ENCODE data around the gene ZBP1.
"Not testable (repeated sequence)": the region's sequence is repeated elsewhere in the genome, so short reads cannot be mapped to it uniquely, and the experiment has no call there.

ZBP1 gene

GRCh38 chr20:57638173-57638894, 18.1 kb upstream of the ZBP1 start:
- no peak for DNase-seq

DNA sequence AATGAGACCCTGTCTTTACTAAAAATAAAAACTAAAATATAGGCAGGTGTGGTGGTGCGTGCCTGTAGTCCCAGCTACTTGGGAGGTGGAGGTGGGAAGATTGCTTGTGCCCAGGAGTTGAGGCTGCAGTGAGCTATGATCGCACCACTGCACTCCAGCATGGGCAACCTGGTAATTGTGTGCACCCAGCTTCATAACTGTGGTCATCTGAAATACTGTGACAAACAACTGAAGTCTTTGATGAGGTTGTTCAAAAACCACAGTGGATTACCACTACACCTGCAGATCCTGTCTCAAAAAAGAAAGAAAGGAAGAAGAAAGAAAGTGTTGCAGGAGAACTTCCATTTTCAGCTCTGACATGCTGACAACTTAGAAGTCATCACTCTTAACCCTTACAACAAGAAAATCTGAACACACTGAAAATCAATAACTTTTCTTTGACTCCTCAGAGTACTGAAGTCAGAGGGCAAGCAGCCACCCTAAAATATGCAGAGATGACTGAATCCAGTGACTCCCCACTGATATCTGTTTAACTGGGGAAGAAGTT, 13.8 kb upstream of the ZBP1 start:
- DNase-seq: peak; percentile 26

GRCh38 chr20:57632286-57632685, 12.1 kb upstream of the ZBP1 start:
- DNase-seq: no peak

GRCh38 chr20:57630061-57630460, 9.8 kb upstream of the ZBP1 start:
- no peak for DNase-seq

GRCh38 chr20:57629491-57629901, 9.3 kb upstream of the ZBP1 start:
- not testable (repeated sequence) for DNase-seq

- DNase-seq: not testable (repeated sequence)
Measured at GRCh38 chr20:57628962-57629308, 8.7 kb upstream of the ZBP1 start.

- DNase-seq: peak; percentile 63
Measured at GRCh38 chr20:57628047-57628961, 8.1 kb upstream of the ZBP1 start.

DNA sequence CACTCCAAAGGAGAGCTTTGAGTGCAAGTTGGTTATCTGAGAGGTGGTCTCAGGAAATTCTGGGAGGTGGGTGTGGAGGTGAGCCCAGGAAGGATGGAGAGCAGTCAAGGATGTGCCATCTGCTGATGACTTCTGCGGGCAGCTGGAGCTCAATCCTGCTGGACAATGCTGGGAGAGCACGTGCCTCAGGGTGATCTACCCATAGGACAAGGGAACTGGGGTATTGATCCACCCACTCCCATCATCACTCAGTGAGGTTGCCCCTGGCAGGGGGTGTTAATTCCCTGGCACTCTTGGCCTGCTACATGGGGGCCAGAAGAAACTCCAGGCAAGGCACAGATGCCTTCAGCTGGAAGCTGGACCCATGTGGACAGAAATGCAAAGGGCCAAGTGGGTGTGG, 7.1 kb upstream of the ZBP1 start:
- DNase-seq: no peak

- DNase-seq: no peak
Measured at GRCh38 chr20:57625978-57626377, 5.8 kb upstream of the ZBP1 start.

- DNase-seq: no peak
Measured at GRCh38 chr20:57625181-57625958, 5.1 kb upstream of the ZBP1 start.

DNA sequence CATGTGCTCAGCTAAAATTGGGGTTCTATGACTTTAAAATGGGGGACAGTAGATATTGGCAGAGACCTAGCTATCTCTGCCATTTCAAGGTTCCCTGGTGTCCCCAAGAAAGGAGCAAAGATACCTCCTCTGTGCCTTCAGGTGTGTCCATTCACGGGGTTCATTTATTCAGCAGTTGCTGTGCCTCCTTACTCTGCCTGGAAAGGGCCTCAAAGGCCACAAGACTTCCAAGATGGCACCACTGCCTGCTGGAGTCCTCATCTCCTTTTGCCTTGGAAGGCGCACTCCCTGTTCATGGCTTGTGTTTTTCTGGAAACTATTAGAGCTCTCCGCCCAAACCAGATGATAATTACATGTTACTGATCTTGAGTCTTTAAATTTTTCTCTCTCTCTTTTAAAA, 3.9 kb upstream of the ZBP1 start:
- no peak for DNase-seq

GRCh38 chr20:57622579-57623381, 2.6 kb upstream of the ZBP1 start:
- peak; percentile 81 for DNase-seq

- DNase-seq: no peak
Measured at GRCh38 chr20:57622201-57622570, 2.0 kb upstream of the ZBP1 start.

- DNase-seq: no peak
Measured at GRCh38 chr20:57621421-57622200, 1.4 kb upstream of the ZBP1 start.

- peak; percentile 81 for DNase-seq
Measured at GRCh38 chr20:57620999-57621398, 773 bp upstream of the ZBP1 start.

DNA sequence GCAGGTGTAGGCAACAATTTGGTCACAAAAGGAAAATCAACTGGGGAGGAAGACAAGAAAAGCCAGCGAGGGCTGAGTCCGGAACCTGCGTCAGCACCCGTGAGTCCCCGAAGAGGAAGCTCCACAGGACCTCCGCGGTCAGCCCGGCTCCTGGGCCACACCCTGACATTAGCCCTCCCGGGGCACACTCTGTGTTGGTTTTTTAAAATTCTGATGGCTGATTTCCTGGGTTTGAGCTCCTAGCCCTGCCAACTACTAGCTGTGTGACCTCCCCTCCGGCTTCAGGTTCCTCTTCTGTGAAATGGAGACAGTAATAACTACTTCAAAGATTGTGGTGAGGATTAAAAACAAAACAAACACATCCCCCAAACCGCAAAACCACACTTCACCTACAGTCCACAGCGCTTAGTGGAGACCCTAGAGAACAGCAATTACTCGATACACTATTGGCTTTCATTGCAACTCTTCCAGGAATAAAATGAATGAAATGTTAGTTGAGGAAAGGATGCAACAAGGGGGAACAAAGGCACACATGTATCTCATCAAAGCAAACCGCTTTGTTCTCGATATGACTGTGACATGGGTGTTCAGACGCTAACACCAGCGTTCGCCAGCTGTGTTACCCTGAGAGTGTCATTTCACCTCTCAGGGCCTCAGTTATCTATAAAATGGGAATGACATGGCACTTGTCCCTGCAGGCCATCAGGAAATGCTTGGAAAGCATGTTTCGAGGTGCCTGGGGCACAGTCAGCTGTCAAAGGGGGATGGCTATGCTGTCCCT, 985 bp downstream of the ZBP1 start:
- DNase-seq: peak; percentile 93

DNA sequence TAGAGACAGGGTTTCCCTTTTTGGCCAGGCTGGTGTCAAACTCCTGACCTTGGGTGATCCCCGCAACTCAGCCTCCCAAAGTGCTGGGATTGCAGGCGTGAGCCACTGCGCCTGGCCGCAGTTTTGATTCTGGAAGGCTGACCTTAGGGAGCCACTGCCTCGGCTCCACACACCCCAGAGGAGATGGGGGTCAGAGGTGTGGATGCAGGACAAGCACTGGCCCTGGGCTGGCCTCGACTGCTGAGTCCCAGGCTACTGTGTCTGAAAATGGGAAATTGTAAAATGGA, 1.5 kb downstream of the ZBP1 start:
- no peak for DNase-seq

- peak; percentile 86 for DNase-seq
Measured at GRCh38 chr20:57618091-57618763, 2.0 kb downstream of the ZBP1 start.

DNA sequence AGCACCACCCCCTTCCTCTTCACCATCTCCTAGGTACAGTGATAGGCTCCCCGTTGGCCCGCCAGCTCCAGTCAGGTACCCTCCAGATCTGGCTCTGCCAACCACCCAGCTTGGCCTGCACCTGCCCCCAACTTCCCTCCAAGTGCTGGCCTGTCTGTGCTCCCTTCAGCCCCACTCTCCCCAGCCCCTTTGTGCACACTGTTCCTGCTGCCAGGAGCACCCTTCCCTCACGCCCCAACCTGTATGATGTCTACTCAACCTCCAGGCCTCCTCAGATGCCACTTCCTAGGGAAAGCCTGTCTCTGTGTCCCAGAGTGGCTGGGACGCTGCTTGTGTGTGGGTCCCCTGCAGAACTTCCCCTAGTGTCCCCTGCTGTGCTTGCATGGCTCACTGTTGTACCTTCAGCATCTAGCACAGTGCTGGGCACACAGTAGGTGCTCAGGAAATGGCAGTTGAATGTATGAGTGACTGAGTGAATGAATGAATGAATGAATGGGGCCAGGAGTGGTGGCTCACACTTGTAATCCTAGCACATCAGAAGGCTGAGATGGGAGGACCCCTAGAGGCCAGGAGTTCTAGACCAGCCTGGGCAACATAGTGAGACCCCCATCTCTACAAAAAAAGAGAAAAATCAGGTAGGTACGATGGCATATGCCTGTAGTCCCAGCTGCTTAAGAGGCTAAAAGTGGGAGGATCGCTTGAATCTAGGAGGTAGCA, 3.0 kb downstream of the ZBP1 start:
- DNase-seq: no peak

Data from RPMI8226 (cell line).